Measurements from ENCODE around the gene BUB3.

- TF ChIP-seq EZH2 (IDR thresholded peaks at IDR 0.05; ENCODE audit: borderline replicate concordance) (no peak), CTCF (IDR thresholded peaks at IDR 0.05; ENCODE audit: poor library complexity) (no peak), EZH2phosphoT487 (IDR thresholded peaks at IDR 0.05; ENCODE audit: low read depth, severe bottlenecking, unreplicated experiment) (no peak)
Measured at GRCh38 chr10:123166618-123167017, 12.4 kb downstream of the BUB3 start.

Data from hepatocyte (in vitro differentiated cells).